Chondrocyte (in vitro differentiated cells): ENCODE data around the gene COL4A4. TPM values are rescaled to one million over a fixed set of nuclear protein-coding genes. Genes with fewer than 3 reads are reported as not detected.
A peak's percentile ranks its signal among the peaks of the same experiment; 100 is the strongest.

Experiments used
- DNase-seq: peaks from one replicate; pipeline ENCODE4 v3.0.0; 2021; ENCODE audit warnings: mixed read lengths, low spot score
- H3K27ac Mint-ChIP-seq: one replicate; pipeline ENCODE4 v1.8.0; 2021; ENCODE audit warnings: mild to moderate bottlenecking, moderate library complexity, mixed read lengths; ENCODE audit not compliant: unreplicated experiment
- H3K27me3 Mint-ChIP-seq: 2 replicates; pipeline ENCODE4 v1.8.0; 2021; ENCODE audit warnings: low read depth, mixed read lengths
- H3K36me3 Mint-ChIP-seq: 2 replicates; pipeline ENCODE4 v1.8.0; 2021; ENCODE audit warnings: low read depth, mixed read lengths
- H3K4me1 Mint-ChIP-seq: 2 replicates; pipeline ENCODE4 v1.8.0; 2021; ENCODE audit warnings: low read depth, mild to moderate bottlenecking, mixed read lengths
- H3K4me3 Mint-ChIP-seq: one replicate; pipeline ENCODE4 v1.8.0; 2021; ENCODE audit warnings: mild to moderate bottlenecking, moderate library complexity, mixed read lengths; ENCODE audit not compliant: unreplicated experiment
- H3K9me3 Mint-ChIP-seq: 2 replicates; pipeline ENCODE4 v1.8.0; 2021; ENCODE audit warnings: low read depth, mixed read lengths
- CTCF ChIP-seq: fragments of 200-600 bp; sonication (generic); IDR thresholded peaks from 2 replicates; pipeline ENCODE4 v1.5.0; 2021; ENCODE audit warnings: antibody characterized with exemption, mild to moderate bottlenecking, moderate library complexity
- total RNA-seq: library from RNA; stranded (reverse); gene quantifications from 3 replicates; pipeline ENCODE4 v1.2.1, GENCODE V29; 2021

The COL4A4 gene
- total RNA-seq, 1 donor from 2014 or later, result 7.3 TPM

- Mint-ChIP-seq H3K27ac (no peak overlapping the region), H3K36me3 (no peaks in the 10 kb centered on the region), H3K4me1 (no peaks in the 10 kb centered on the region), H3K27me3 (no peaks in the 10 kb centered on the region), H3K4me3 (no peak overlapping the region), H3K9me3 (no peaks in the 10 kb centered on the region)
- DNase-seq, result no peak
- TF ChIP-seq CTCF, result no peak
These were observed 127.5 kb downstream of the COL4A4 start for GRCh38 chr2:227036527-227036926.

- Mint-ChIP-seq H3K4me1 (no peaks in the 10 kb centered on the region), H3K27ac (no peak overlapping the region), H3K4me3 (no peak overlapping the region), H3K27me3 (no peaks in the 10 kb centered on the region), H3K9me3 (no peaks in the 10 kb centered on the region), H3K36me3 (no peaks in the 10 kb centered on the region)
- DNase-seq, result no peak
- TF ChIP-seq CTCF, result no peak
These were observed 128.2 kb downstream of the COL4A4 start for GRCh38 chr2:227035711-227036367.

- Mint-ChIP-seq H3K4me3 (no peak overlapping the region), H3K36me3 (no peaks in the 10 kb centered on the region), H3K4me1 (no peaks in the 10 kb centered on the region), H3K27ac (no peak overlapping the region), H3K27me3 (no peaks in the 10 kb centered on the region), H3K9me3 (no peaks in the 10 kb centered on the region)
- no peak for DNase-seq
- TF ChIP-seq CTCF, result peak; percentile 80
These were observed 130.4 kb downstream of the COL4A4 start for GRCh38 chr2:227033471-227034148.

- no peak for TF ChIP-seq CTCF
- Mint-ChIP-seq H3K36me3 (no peaks in the 10 kb centered on the region), H3K27ac (no peak overlapping the region), H3K27me3 (no peaks in the 10 kb centered on the region), H3K9me3 (no peaks in the 10 kb centered on the region), H3K4me3 (no peak overlapping the region), H3K4me1 (no peaks in the 10 kb centered on the region)
- DNase-seq, result no peak
These were observed 132.6 kb downstream of the COL4A4 start for GRCh38 chr2:227031379-227031778.

GRCh38 chr2:227030789-227031188 lies 133.2 kb downstream of the COL4A4 start:
- Mint-ChIP-seq H3K27ac (no peak overlapping the region), H3K36me3 (no peaks in the 10 kb centered on the region), H3K4me1 (no peaks in the 10 kb centered on the region), H3K27me3 (no peaks in the 10 kb centered on the region), H3K9me3 (no peaks in the 10 kb centered on the region), H3K4me3 (no peak overlapping the region)
- no peak for TF ChIP-seq CTCF
- DNase-seq, result no peak
